ENCODE measurements around the gene UBXN2A.

Gene UBXN2A

GRCh38 chr2:23904692-23905091 lies 35.6 kb upstream of the UBXN2A start:
- no peak overlapping the region for H3K4me3 ChIP-seq (ENCODE audit: control insufficient read depth, low read depth, low read length)
- TF ChIP-seq CTCF (IDR thresholded peaks at IDR 0.05; ENCODE audit: control insufficient read depth, insufficient read depth, low read depth, low read length, missing control alignments) = no peak
- DNase-seq (ENCODE audit: low read depth) = no peak

- TF ChIP-seq CTCF (IDR thresholded peaks at IDR 0.05; ENCODE audit: control insufficient read depth, insufficient read depth, low read depth, low read length, missing control alignments) = no peak
- H3K4me3 ChIP-seq (ENCODE audit: control insufficient read depth, low read depth, low read length) = no peak overlapping the region
- DNase-seq (ENCODE audit: low read depth) = no peak
These were observed 35.1 kb upstream of the UBXN2A start for GRCh38 chr2:23905155-23905554.

- no peak for TF ChIP-seq CTCF (IDR thresholded peaks at IDR 0.05; ENCODE audit: control insufficient read depth, insufficient read depth, low read depth, low read length, missing control alignments)
- DNase-seq (ENCODE audit: low read depth) = no peak
These were observed 28.2 kb upstream of the UBXN2A start for GRCh38 chr2:23912054-23912453.

GRCh38 chr2:23915327-23915726 lies 24.9 kb upstream of the UBXN2A start:
- no peak for TF ChIP-seq CTCF (IDR thresholded peaks at IDR 0.05; ENCODE audit: control insufficient read depth, insufficient read depth, low read depth, low read length, missing control alignments)
- DNase-seq (ENCODE audit: low read depth) = no peak
- no peak overlapping the region for H3K4me3 ChIP-seq (ENCODE audit: control insufficient read depth, low read depth, low read length)

More at GRCh38 chr2:23912054-23912453, 28.2 kb upstream of the UBXN2A start:
- H3K4me3 ChIP-seq (ENCODE audit: control insufficient read depth, low read depth, low read length) = no peak overlapping the region

GRCh38 chr2:23916727-23917405 lies 23.4 kb upstream of the UBXN2A start:
- no peak for TF ChIP-seq CTCF (IDR thresholded peaks at IDR 0.05; ENCODE audit: control insufficient read depth, insufficient read depth, low read depth, low read length, missing control alignments)
- DNase-seq (ENCODE audit: low read depth) = no peak
- H3K4me3 ChIP-seq (ENCODE audit: control insufficient read depth, low read depth, low read length) = no peak overlapping the region

- no peak for TF ChIP-seq CTCF (IDR thresholded peaks at IDR 0.05; ENCODE audit: control insufficient read depth, insufficient read depth, low read depth, low read length, missing control alignments)
- no peak overlapping the region for H3K4me3 ChIP-seq (ENCODE audit: control insufficient read depth, low read depth, low read length)
- no peak for DNase-seq (ENCODE audit: low read depth)
These were observed 21.3 kb upstream of the UBXN2A start for GRCh38 chr2:23918837-23919489.

Data from AG09309 (cell line).